CD14-positive monocyte (primary cell): ENCODE measurements around the gene PPP2R3A. TPM values are rescaled to one million over a fixed set of nuclear protein-coding genes. Genes with fewer than 3 reads are reported as not detected.
"Not testable (repeated sequence)": the region's sequence is repeated elsewhere in the genome, so short reads cannot be mapped to it uniquely, and the experiment has no call there.

Experiments used
- DNase-seq, 3 donors: peaks; one replicate each; pipeline ENCODE4 v3.0.0-alpha.2; 2011 to 2022
- H2AFZ ChIP-seq: 2 replicates; pipeline ENCODE4 v1.6.0; 2012; ENCODE audit warnings: mild to moderate bottlenecking, low read depth, low read length, inconsistent platforms; ENCODE audit not compliant: insufficient read depth, poor library complexity, severe bottlenecking
- H3K27ac ChIP-seq, 2 donors: 1 replicate in 1 of 2; 2 replicates in 1 of 2; pipeline ENCODE4 v1.5.1; 2012 to 2013; ENCODE audit warnings: low read length in 2 of 2, control low read depth in 1 of 2, inconsistent platforms in 1 of 2, low read depth in 1 of 2, mild to moderate bottlenecking in 1 of 2
- H3K27me3 ChIP-seq, 2 donors: one replicate each; pipeline versions ENCODE4 v1.6.0 to v1.6.1; 2011 to 2013; ENCODE audit warnings: low read length in 2 of 2; ENCODE audit not compliant: control insufficient read depth in 2 of 2, insufficient read depth in 2 of 2
- H3K36me3 ChIP-seq, 2 donors: replicated peaks in 1 of 2; 1 replicate in 1 of 2; 2 replicates in 1 of 2; pipeline versions ENCODE4 v1.5.1 to v1.6.1; 2012 to 2013; ENCODE audit warnings: low read length in 2 of 2, control low read depth in 1 of 2, inconsistent platforms in 1 of 2, mild to moderate bottlenecking in 1 of 2; ENCODE audit not compliant: insufficient read depth in 2 of 2, control insufficient read depth in 1 of 2
- H3K4me1 ChIP-seq, 2 donors: 1 replicate in 1 of 2; 2 replicates in 1 of 2; pipeline versions ENCODE4 v1.5.1 to v1.6.1; 2012 to 2013; ENCODE audit warnings: low read length in 2 of 2, control low read depth in 1 of 2, inconsistent platforms in 1 of 2, mild to moderate bottlenecking in 1 of 2, moderate library complexity in 1 of 2; ENCODE audit not compliant: insufficient read depth in 2 of 2, control insufficient read depth in 1 of 2
- H3K4me2 ChIP-seq: replicated peaks from 2 replicates; pipeline ENCODE3; 2012; ENCODE audit warnings: low read length, moderate library complexity, mild to moderate bottlenecking; ENCODE audit not compliant: poor library complexity, severe bottlenecking; ENCODE audit errors: extremely low read depth
- H3K4me3 ChIP-seq, 3 experiments: fragments of 200-600 bp in 1 of 3; sonication (generic) in 1 of 3; replicated peaks in 1 of 3; 1 replicate in 2 of 3; 2 replicates in 1 of 3; pipeline ENCODE4 v1.5.1; 2011 to 2013; ENCODE audit warnings: low read length in 3 of 3, mild to moderate bottlenecking in 3 of 3, control low read depth in 2 of 3, low read depth in 2 of 3, inconsistent platforms in 1 of 3, moderate library complexity in 1 of 3
- H3K79me2 ChIP-seq: 2 replicates; pipeline ENCODE4 v1.6.0; 2012; ENCODE audit warnings: mild to moderate bottlenecking, control low read depth, inconsistent platforms, low read length, moderate library complexity; ENCODE audit not compliant: insufficient read depth
- H3K9ac ChIP-seq: 2 replicates; pipeline ENCODE4 v1.6.0; 2017; ENCODE audit warnings: low read length, mild to moderate bottlenecking; ENCODE audit not compliant: insufficient read depth, poor library complexity, severe bottlenecking
- H3K9me3 ChIP-seq, 2 donors: replicated peaks in 1 of 2; 1 replicate in 1 of 2; 2 replicates in 1 of 2; pipeline versions ENCODE4 v1.5.1 to v1.6.1; 2012 to 2013; ENCODE audit warnings: low read length in 2 of 2, control low read depth in 1 of 2; ENCODE audit not compliant: control insufficient read depth in 1 of 2, insufficient read depth in 1 of 2
- H4K20me1 ChIP-seq: 2 replicates; pipeline ENCODE4 v1.6.0; 2012; ENCODE audit warnings: mild to moderate bottlenecking, low read length, control low read depth, moderate library complexity; ENCODE audit not compliant: insufficient read depth
- H3K27ac Mint-ChIP-seq, 7 donors: one replicate each; pipeline ENCODE4 v1.8.0; 2020; ENCODE audit warnings: mild to moderate bottlenecking in 7 of 7, mixed read lengths in 7 of 7, moderate library complexity in 6 of 7, inconsistent platforms in 2 of 7
- H3K27me3 Mint-ChIP-seq, 3 donors: one replicate each; pipeline ENCODE4 v1.8.0; 2021 to 2022; ENCODE audit warnings: low read depth in 3 of 3, mild to moderate bottlenecking in 3 of 3, mixed read lengths in 3 of 3, moderate library complexity in 3 of 3, inconsistent platforms in 1 of 3
- H3K36me3 Mint-ChIP-seq, 2 donors: one replicate each; pipeline ENCODE4 v1.8.0; 2020; ENCODE audit warnings: mixed read lengths in 2 of 2, inconsistent platforms in 1 of 2, mild to moderate bottlenecking in 1 of 2
- H3K4me1 Mint-ChIP-seq: one replicate; pipeline ENCODE4 v1.8.0; 2020; ENCODE audit warnings: mild to moderate bottlenecking, mixed read lengths
- H3K4me3 Mint-ChIP-seq, 2 donors: one replicate each; pipeline ENCODE4 v1.8.0; 2020; ENCODE audit warnings: mild to moderate bottlenecking in 2 of 2, mixed read lengths in 2 of 2, moderate library complexity in 1 of 2
- H3K9me3 Mint-ChIP-seq, 7 donors: one replicate each; pipeline ENCODE4 v1.8.0; 2020 to 2022; ENCODE audit warnings: mixed read lengths in 7 of 7, mild to moderate bottlenecking in 6 of 7, moderate library complexity in 6 of 7, inconsistent platforms in 2 of 7
- WGBS: methylation state at CpG from one replicate; pipeline ENCODE4 v1.1.5; 2013; ENCODE audit warnings: missing lambda C conversion rate; ENCODE audit not compliant: insufficient coverage; 5-methylcytosine and 5-hydroxymethylcytosine counted together
- intact Hi-C, 2 donors: fragments of 100-400 bp; cut with micrococcal nuclease; formaldehyde crosslinking; loops; one replicate each; pipeline versions ENCODE4 v1.15.0 to v1.15.1; 2023
- polyA plus RNA-seq, 3 donors: library from polyadenylated mRNA; depleted of rRNA in 1 of 3; unstranded in 2 of 3; stranded (reverse) in 1 of 3; fragments of 300-500 nt in 2 of 3; fragments of >200 nt in 1 of 3; fragmentation: Illumina TruSeq in 2 of 3; gene quantifications; 1 replicate in 2 of 3; 2 replicates in 1 of 3; pipeline ENCODE4 v1.2.3, GENCODE V29; 2012 to 2021
- TF ChIP-seq, protein P1 (sequence below): fragments of 200-600 bp; IDR thresholded peaks from one replicate; pipeline ENCODE4 v1.8.0; 2022; ENCODE audit warnings: antibody characterized with exemption, mild to moderate bottlenecking

The PPP2R3A gene
- polyA plus RNA-seq, 3 donors = 0.09 to 0.15 (median 0.10) TPM

GRCh38 chr3:136141891-136142290, 176.4 kb downstream of the PPP2R3A start:
- intact Hi-C loops = no loop called here
- Histone ChIP-seq H3K79me2 (peaks cover 3% of the 10 kb centered on the region), H3K4me3 (no peak overlapping the region), H3K27ac (no peak overlapping the region), H3K27me3 (no peaks in the 10 kb centered on the region), H3K36me3 (peaks cover 0 to 2% of the 10 kb centered on the region in 2 donors), H3K9ac (no peak overlapping the region), H3K4me2 (no peak overlapping the region), H3K4me1 (no peaks in the 10 kb centered on the region), H3K9me3 (no peaks in the 10 kb centered on the region), H2AFZ (no peak overlapping the region), H4K20me1 (peaks cover 25% of the 10 kb centered on the region)
- Mint-ChIP-seq H3K4me3 (no peak overlapping the region), H3K27me3 (no peaks in the 10 kb centered on the region), H3K4me1 (peaks cover 13% of the 10 kb centered on the region), H3K36me3 (peaks cover 0 to 7% of the 10 kb centered on the region in 2 donors), H3K27ac (peak overlapping the region in 2 of 7 donors; percentile 6 to 60), H3K9me3 (peaks cover 0 to 2% (median 0%) of the 10 kb centered on the region in 7 donors)
- TF ChIP-seq, protein P1, sequence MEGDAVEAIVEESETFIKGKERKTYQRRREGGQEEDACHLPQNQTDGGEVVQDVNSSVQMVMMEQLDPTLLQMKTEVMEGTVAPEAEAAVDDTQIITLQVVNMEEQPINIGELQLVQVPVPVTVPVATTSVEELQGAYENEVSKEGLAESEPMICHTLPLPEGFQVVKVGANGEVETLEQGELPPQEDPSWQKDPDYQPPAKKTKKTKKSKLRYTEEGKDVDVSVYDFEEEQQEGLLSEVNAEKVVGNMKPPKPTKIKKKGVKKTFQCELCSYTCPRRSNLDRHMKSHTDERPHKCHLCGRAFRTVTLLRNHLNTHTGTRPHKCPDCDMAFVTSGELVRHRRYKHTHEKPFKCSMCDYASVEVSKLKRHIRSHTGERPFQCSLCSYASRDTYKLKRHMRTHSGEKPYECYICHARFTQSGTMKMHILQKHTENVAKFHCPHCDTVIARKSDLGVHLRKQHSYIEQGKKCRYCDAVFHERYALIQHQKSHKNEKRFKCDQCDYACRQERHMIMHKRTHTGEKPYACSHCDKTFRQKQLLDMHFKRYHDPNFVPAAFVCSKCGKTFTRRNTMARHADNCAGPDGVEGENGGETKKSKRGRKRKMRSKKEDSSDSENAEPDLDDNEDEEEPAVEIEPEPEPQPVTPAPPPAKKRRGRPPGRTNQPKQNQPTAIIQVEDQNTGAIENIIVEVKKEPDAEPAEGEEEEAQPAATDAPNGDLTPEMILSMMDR = no peak
- DNase-seq = no peak
- WGBS = 20% methylated on average over 1 of the region's 4 CpGs

DNA sequence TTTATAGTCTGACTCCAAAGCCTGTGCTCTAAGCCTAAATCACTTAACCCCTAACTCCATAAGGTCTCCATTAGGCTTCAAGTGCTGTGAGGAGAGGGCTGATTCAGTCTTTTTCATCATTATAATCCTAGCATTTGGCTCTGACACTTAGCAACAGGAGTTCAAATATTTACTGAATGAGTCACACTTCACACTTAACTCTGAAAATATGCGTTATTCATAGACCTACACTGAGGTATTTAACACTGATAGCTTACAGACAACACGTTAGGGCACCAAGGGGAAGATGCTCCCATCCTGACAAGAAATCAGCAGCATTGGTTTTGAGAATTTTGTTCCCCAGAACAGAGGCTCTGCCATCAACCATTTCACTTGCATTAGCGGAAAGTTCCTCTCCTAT, 177.1 kb downstream of the PPP2R3A start:
- no peak overlapping the region for H2AFZ ChIP-seq
- TF ChIP-seq, protein P1 = no peak
- H3K27ac ChIP-seq = no peak overlapping the region
- H3K9ac ChIP-seq = no peak overlapping the region
- Mint-ChIP-seq H3K4me3 (no peak overlapping the region), H3K27ac (no peak overlapping the region), H3K4me1 (peaks cover 13% of the 10 kb centered on the region), H3K9me3 (peaks cover 0 to 2% (median 0%) of the 10 kb centered on the region in 7 donors), H3K36me3 (peaks cover 0 to 7% of the 10 kb centered on the region in 2 donors), H3K27me3 (no peaks in the 10 kb centered on the region)
- DNase-seq = peak in 2 of 3 donors; percentile 9 to 42
- peaks cover 10% of the 10 kb centered on the region for H3K79me2 ChIP-seq
- no peak overlapping the region for H3K4me3 ChIP-seq
- H3K4me2 ChIP-seq = no peak overlapping the region
- intact Hi-C loops = no loop called here
- H3K9me3 ChIP-seq = no peaks in the 10 kb centered on the region
- peaks cover 32% of the 10 kb centered on the region for H4K20me1 ChIP-seq
- no peaks in the 10 kb centered on the region for H3K4me1 ChIP-seq
- H3K36me3 ChIP-seq = peaks cover 0 to 2% of the 10 kb centered on the region in 2 donors
- 93% methylated on average over 2 of the region's 3 CpGs for WGBS
- no peaks in the 10 kb centered on the region for H3K27me3 ChIP-seq

DNA sequence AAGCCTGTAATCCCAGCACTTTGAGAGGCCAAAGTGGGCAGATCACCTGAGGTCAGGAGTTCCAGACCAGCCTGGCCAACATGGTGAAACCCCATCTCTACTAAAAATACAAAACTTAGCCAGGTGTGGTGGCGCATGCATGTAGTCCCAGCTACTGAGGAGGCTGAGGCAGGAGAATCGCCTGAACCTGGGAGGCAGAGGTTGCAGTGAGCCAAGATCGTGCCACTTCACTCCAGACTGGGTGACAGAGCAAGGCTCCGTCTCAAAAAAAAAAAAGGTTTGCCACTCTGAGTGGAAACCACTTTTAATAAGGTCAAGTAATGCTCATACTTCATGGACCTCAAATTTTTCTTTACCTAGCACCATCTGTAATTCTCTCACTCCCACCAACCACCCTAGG, 178.9 kb downstream of the PPP2R3A start:
- no CpG with 5 or more reads among the region's 4 CpGs for WGBS
- intact Hi-C loops, H3K4me3 ChIP-seq, H2AFZ ChIP-seq, H3K27me3 Mint-ChIP-seq, H3K9ac ChIP-seq, DNase-seq, H3K4me1 Mint-ChIP-seq, H3K4me1 ChIP-seq, H3K4me3 Mint-ChIP-seq, H3K9me3 Mint-ChIP-seq, H3K4me2 ChIP-seq, H3K27ac Mint-ChIP-seq, H3K9me3 ChIP-seq, H3K27me3 ChIP-seq, H3K27ac ChIP-seq: not testable (repeated sequence)
- Histone ChIP-seq H3K36me3 (peaks cover 9 to 11% of the 10 kb centered on the region in 2 donors), H4K20me1 (peaks cover 50% of the 10 kb centered on the region), H3K79me2 (peaks cover 26% of the 10 kb centered on the region)
- peaks cover 9 to 12% of the 10 kb centered on the region in 2 donors for H3K36me3 Mint-ChIP-seq
